HEK293 (cell line): ENCODE results near the gene NCOA6.
A peak's percentile ranks its signal among the peaks of the same experiment; 100 is the strongest.

Experiments
- CTCF ChIA-PET: fragments of 350-600 bp; formaldehyde crosslinking; extraction: SDS; loops from one replicate; lab custom pipeline; 2021; ENCODE audit warnings: antibody characterized with exemption; lab: Yijun Ruan, JAX
- POLR2A ChIA-PET: fragments of 300-600 bp; formaldehyde crosslinking; extraction: SDS; loops from one replicate; lab custom pipeline; 2020; ENCODE audit warnings: antibody characterized with exemption, inconsistent platforms; lab: Yijun Ruan, JAX
- H3K27ac ChIP-seq: fragments of 200-500 bp; sonication (Bioruptor generic); 2 replicates; pipeline ENCODE4 v1.5.1; 2014; ENCODE audit warnings: low read depth, low read length, control low read depth, inconsistent platforms; ENCODE audit errors: extremely low read depth
- H3K36me3 ChIP-seq, 2 experiments: fragments of 200-500 bp in 1 of 2; sonication (Bioruptor generic) in 1 of 2; 1 replicate in 1 of 2; 2 replicates in 1 of 2; pipeline ENCODE4 v1.5.1; 2014 to 2017; ENCODE audit warnings: inconsistent platforms in 2 of 2, low read length in 2 of 2; ENCODE audit not compliant: control insufficient read depth in 2 of 2, insufficient read depth in 1 of 2
- H3K4me1 ChIP-seq: fragments of 200-500 bp; sonication (Bioruptor generic); 2 replicates; pipeline ENCODE4 v1.5.1; 2014; ENCODE audit warnings: mild to moderate bottlenecking, low read length, inconsistent platforms; ENCODE audit not compliant: control insufficient read depth, insufficient read depth
- H3K4me3 ChIP-seq: 2 replicates; pipeline ENCODE4 v1.5.1; 2011; ENCODE audit warnings: low read depth, mild to moderate bottlenecking, control low read depth, low read length, moderate library complexity
- H3K9me3 ChIP-seq: fragments of 200-500 bp; sonication (Bioruptor generic); 2 replicates; pipeline ENCODE4 v1.5.1; 2014; ENCODE audit warnings: low read depth, low read length, inconsistent platforms; ENCODE audit not compliant: control insufficient read depth, insufficient read depth
- GLIS1 ChIP-seq: fragments of 450-650 bp; formaldehyde crosslinking; IDR thresholded peaks from 2 replicates; pipeline ENCODE4 v1.5.1; 2016; ENCODE audit warnings: missing biosample characterization, missing genetic modification characterization
- GLIS2 ChIP-seq: fragments of 450-650 bp; formaldehyde crosslinking; IDR thresholded peaks from 2 replicates; pipeline ENCODE4 v1.5.1; 2016; ENCODE audit warnings: missing biosample characterization, missing genetic modification characterization
- INSM2 ChIP-seq: fragments of 450-650 bp; formaldehyde crosslinking; IDR thresholded peaks from 2 replicates; pipeline ENCODE4 v1.5.1; 2016; ENCODE audit warnings: missing biosample characterization, missing genetic modification characterization
- KLF1 ChIP-seq: fragments of 450-650 bp; formaldehyde crosslinking; IDR thresholded peaks from 2 replicates; pipeline ENCODE4 v1.5.1; 2016; ENCODE audit warnings: missing biosample characterization, missing genetic modification characterization
- KLF10 ChIP-seq: fragments of 450-650 bp; IDR thresholded peaks from 2 replicates; pipeline ENCODE4 v1.5.1; 2018; ENCODE audit warnings: missing biosample characterization, mild to moderate bottlenecking, missing genetic modification characterization
- OVOL3 ChIP-seq: fragments of 450-650 bp; formaldehyde crosslinking; IDR thresholded peaks from 2 replicates; pipeline ENCODE4 v1.5.1; 2016; ENCODE audit warnings: missing biosample characterization, missing genetic modification characterization
- SP2 ChIP-seq: fragments of 450-650 bp; formaldehyde crosslinking; IDR thresholded peaks from 2 replicates; pipeline ENCODE4 v1.5.1; 2016; ENCODE audit warnings: missing biosample characterization, missing genetic modification characterization
- SP3 ChIP-seq: fragments of 450-650 bp; formaldehyde crosslinking; IDR thresholded peaks from 2 replicates; pipeline ENCODE4 v1.5.1; 2016; ENCODE audit warnings: missing biosample characterization, missing genetic modification characterization
- SP7 ChIP-seq: fragments of 450-650 bp; formaldehyde crosslinking; IDR thresholded peaks from 2 replicates; pipeline ENCODE4 v1.5.1; 2016; ENCODE audit warnings: missing biosample characterization, missing genetic modification characterization
- ZBTB11 ChIP-seq: fragments of 450-650 bp; formaldehyde crosslinking; conservative IDR thresholded peaks from 2 replicates; pipeline ENCODE4 v1.5.1; 2016; ENCODE audit warnings: low read depth, missing biosample characterization, missing genetic modification characterization
- ZBTB17 ChIP-seq: fragments of 450-650 bp; formaldehyde crosslinking; IDR thresholded peaks from 2 replicates; pipeline ENCODE4 v1.5.1; 2016; ENCODE audit warnings: missing biosample characterization, missing genetic modification characterization
- ZFHX2 ChIP-seq: fragments of 450-650 bp; formaldehyde crosslinking; conservative IDR thresholded peaks from 2 replicates; pipeline ENCODE4 v1.5.1; 2016; ENCODE audit warnings: missing biosample characterization, missing genetic modification characterization
- ZNF324 ChIP-seq: fragments of 450-650 bp; formaldehyde crosslinking; IDR thresholded peaks from 2 replicates; pipeline ENCODE4 v1.5.1; 2016; ENCODE audit warnings: missing biosample characterization, missing genetic modification characterization
- ZNF335 ChIP-seq: fragments of 450-650 bp; formaldehyde crosslinking; conservative IDR thresholded peaks from 2 replicates; pipeline ENCODE4 v1.5.1; 2016; ENCODE audit warnings: missing biosample characterization, missing genetic modification characterization
- ZNF692 ChIP-seq: fragments of 450-650 bp; formaldehyde crosslinking; IDR thresholded peaks from 2 replicates; pipeline ENCODE4 v1.5.1; 2016; ENCODE audit warnings: missing biosample characterization, missing genetic modification characterization
- ZNF701 ChIP-seq: fragments of 450-650 bp; formaldehyde crosslinking; IDR thresholded peaks from 2 replicates; pipeline ENCODE4 v1.5.1; 2016; ENCODE audit warnings: missing biosample characterization, missing genetic modification characterization
- TF ChIP-seq, protein P1 (sequence below): fragments of 450-650 bp; IDR thresholded peaks from 2 replicates; pipeline ENCODE4 v1.5.1; 2018; ENCODE audit warnings: missing biosample characterization, missing genetic modification characterization
- TF ChIP-seq, protein P2 (sequence below): fragments of 450-650 bp; formaldehyde crosslinking; IDR thresholded peaks from 2 replicates; pipeline ENCODE4 v1.5.1; 2016; ENCODE audit warnings: missing biosample characterization, missing genetic modification characterization, low read depth
- TF ChIP-seq, protein P3 (sequence below): sonication (generic); formaldehyde crosslinking; IDR thresholded peaks from 2 replicates; pipeline ENCODE4 v1.8.1; 2022; ENCODE audit warnings: mild to moderate bottlenecking, moderate library complexity, missing genetic modification reagents
- TF ChIP-seq, protein P4 (sequence below): fragments of 450-650 bp; formaldehyde crosslinking; IDR thresholded peaks from 2 replicates; pipeline ENCODE4 v1.5.1; 2016; ENCODE audit warnings: missing biosample characterization, missing genetic modification characterization

The NCOA6 gene

DNA sequence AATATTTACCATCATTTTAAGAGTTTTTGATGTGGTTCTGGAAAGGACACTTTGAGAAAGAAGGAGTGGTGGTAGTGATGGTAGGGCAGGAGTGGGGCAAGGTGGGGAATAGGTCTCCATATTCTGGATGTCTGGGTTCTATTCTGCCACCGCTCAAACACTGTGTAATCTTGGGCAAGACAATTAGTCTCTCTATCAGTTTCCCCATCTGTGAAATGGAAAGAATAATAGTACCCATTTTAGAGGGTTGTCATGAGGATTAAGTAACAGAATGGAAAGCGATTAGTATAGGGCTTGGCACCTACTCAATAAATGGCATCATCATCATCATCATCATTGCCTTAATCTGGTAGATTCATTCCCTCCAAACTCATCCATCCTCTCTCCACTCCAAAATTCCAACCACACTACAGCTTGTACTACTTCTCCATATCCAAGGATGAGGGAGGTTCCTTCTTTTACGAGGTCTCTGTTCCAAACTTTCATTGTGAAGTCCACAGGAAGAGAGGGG lies 48.2 kb upstream of the NCOA6 start:
- ChIA-PET POLR2A (interaction anchor here (1.0 to 1.3 kb wide), 3 partner anchors 82 to 391 kb away, joined by 3 to 8 read pairs (median 5); partner anchors contain the start of genes GSS and MYH7B), CTCF (interaction anchor here (0.6 to 4.4 kb wide), 23 partner anchors 42 to 435 kb away, joined by 3 to 40 read pairs (median 5); partner anchors contain the start of genes GSS and MYH7B)
- peak; percentile 12; the same call in 1 of the 2 replicates for TF ChIP-seq SP7 (tag by site-specific recombination)
- TF ChIP-seq, protein P1, sequence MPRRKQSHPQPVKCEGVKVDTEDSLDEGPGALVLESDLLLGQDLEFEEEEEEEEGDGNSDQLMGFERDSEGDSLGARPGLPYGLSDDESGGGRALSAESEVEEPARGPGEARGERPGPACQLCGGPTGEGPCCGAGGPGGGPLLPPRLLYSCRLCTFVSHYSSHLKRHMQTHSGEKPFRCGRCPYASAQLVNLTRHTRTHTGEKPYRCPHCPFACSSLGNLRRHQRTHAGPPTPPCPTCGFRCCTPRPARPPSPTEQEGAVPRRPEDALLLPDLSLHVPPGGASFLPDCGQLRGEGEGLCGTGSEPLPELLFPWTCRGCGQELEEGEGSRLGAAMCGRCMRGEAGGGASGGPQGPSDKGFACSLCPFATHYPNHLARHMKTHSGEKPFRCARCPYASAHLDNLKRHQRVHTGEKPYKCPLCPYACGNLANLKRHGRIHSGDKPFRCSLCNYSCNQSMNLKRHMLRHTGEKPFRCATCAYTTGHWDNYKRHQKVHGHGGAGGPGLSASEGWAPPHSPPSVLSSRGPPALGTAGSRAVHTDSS (tag by site-specific recombination) = peak; percentile 50
- TF ChIP-seq, protein P2, sequence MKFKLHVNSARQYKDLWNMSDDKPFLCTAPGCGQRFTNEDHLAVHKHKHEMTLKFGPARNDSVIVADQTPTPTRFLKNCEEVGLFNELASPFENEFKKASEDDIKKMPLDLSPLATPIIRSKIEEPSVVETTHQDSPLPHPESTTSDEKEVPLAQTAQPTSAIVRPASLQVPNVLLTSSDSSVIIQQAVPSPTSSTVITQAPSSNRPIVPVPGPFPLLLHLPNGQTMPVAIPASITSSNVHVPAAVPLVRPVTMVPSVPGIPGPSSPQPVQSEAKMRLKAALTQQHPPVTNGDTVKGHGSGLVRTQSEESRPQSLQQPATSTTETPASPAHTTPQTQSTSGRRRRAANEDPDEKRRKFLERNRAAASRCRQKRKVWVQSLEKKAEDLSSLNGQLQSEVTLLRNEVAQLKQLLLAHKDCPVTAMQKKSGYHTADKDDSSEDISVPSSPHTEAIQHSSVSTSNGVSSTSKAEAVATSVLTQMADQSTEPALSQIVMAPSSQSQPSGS = no peak
- no peak overlapping the region for H3K4me3 ChIP-seq
- no peak overlapping the region for H3K27ac ChIP-seq
- H3K36me3 ChIP-seq = peaks cover 0 to 9% of the 10 kb centered on the region in 2 experiments; a peak in 1 of 3 replicates
- H3K4me1 ChIP-seq = peaks cover 3% of the 10 kb centered on the region; the same call in 1 of the 2 replicates
- H3K9me3 ChIP-seq = no peaks in the 10 kb centered on the region

GRCh38 chr20:34872622-34873224 lies 47.3 kb upstream of the NCOA6 start, which contains the start of gene GGT7:
GGT7 (minus strand) TSS chr20:34872856; CDS start chr20:34872815, 41 bp downstream.
- CTCF ChIA-PET = interaction anchor here (0.6 to 4.4 kb wide), 16 partner anchors 19 to 361 kb away, joined by 3 to 40 read pairs (median 3); partner anchors contain the start of genes GSS, MYH7B and TRPC4AP
- Histone ChIP-seq H3K27ac (peak within 1 kb of the TSS; percentile 35; the same call in 1 of the 2 replicates), H3K4me1 (peaks cover 3% of the 10 kb centered on the region; the same call in 1 of the 2 replicates), H3K4me3 (peak within 1 kb of the TSS; percentile 60), H3K36me3 (peaks cover 0 to 11% of the 10 kb centered on the region in 2 experiments; a peak in 1 of 3 replicates), H3K9me3 (no peaks in the 10 kb centered on the region)
- POLR2A ChIA-PET = interaction anchor here (1.0 kb wide), 2 partner anchors 83 to 392 kb away, joined by 4 to 5 read pairs; partner anchors contain the start of genes GSS and MYH7B
- TF ChIP-seq INSM2 (tag by site-specific recombination) (peak; percentile 48; the same call in 1 of the 2 replicates), GLIS2 (tag by site-specific recombination) (peak; percentile 93), ZNF324 (tag by site-specific recombination) (no peak), ZNF692 (tag by site-specific recombination) (peak; percentile 73; the same call in 1 of the 2 replicates), KLF10 (tag by site-specific recombination) (peak; percentile 69), GLIS1 (tag by site-specific recombination) (peak; percentile 99), ZNF335 (tag by site-specific recombination) (peak; percentile 86), OVOL3 (tag by site-specific recombination) (0 out of 2 replicates have a peak, but pooled peaks have one; percentile 6), ZFHX2 (tag by site-specific recombination) (peak; percentile 92), SP2 (tag by site-specific recombination) (peak; percentile 88), SP3 (tag by site-specific recombination) (peak; percentile 93), KLF1 (peak; percentile 87), ZNF701 (tag by site-specific recombination) (no peak), ZBTB11 (tag by site-specific recombination) (peak; percentile 53), ZBTB17 (tag by site-specific recombination) (peak; percentile 64)
- TF ChIP-seq, protein P3, sequence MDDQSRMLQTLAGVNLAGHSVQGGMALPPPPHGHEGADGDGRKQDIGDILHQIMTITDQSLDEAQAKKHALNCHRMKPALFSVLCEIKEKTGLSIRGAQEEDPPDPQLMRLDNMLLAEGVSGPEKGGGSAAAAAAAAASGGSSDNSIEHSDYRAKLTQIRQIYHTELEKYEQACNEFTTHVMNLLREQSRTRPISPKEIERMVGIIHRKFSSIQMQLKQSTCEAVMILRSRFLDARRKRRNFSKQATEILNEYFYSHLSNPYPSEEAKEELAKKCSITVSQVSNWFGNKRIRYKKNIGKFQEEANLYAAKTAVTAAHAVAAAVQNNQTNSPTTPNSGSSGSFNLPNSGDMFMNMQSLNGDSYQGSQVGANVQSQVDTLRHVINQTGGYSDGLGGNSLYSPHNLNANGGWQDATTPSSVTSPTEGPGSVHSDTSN (CRISPR knock-in tag) = peak; percentile 51; the same call in 1 of the 2 replicates
- TF ChIP-seq, protein P4, sequence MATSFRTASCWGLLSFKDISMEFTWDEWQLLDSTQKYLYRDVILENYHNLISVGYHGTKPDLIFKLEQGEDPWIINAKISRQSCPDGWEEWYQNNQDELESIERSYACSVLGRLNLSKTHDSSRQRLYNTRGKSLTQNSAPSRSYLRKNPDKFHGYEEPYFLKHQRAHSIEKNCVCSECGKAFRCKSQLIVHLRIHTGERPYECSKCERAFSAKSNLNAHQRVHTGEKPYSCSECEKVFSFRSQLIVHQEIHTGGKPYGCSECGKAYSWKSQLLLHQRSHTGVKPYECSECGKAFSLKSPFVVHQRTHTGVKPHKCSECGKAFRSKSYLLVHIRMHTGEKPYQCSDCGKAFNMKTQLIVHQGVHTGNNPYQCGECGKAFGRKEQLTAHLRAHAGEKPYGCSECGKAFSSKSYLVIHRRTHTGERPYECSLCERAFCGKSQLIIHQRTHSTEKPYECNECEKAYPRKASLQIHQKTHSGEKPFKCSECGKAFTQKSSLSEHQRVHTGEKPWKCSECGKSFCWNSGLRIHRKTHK = no peak
